ENCODE data around the gene BICDL2.
A peak's percentile ranks its signal among the peaks of the same experiment; 100 is the strongest.
"Not testable (repeated sequence)": the region's sequence is repeated elsewhere in the genome, so short reads cannot be mapped to it uniquely, and the experiment has no call there.

The BICDL2 gene

DNA sequence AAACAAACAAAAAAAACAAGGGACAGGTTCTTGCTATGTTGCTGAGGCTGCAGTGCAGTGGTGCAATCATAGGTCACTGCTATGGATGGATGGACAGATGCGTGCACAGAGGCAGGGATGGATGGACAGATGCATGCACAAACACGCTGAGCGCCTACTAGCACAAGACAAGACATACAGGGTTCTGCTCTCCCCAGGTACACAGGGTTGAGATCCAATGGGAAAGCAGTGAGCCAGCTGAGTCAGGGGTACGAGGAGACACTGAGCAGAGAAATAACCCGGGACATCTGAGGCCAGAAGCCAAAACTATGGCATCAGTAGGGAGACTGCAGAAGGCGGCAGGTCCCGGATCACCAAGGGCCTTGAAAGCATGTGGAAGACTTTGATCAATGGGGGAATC, 34.9 kb upstream of the BICDL2 start:
- no peak for TF ChIP-seq TRIM28 (IDR thresholded peaks at IDR 0.05; ENCODE audit: borderline replicate concordance, low read length)
- TF ChIP-seq ZNF558 (tag by site-specific recombination; IDR thresholded peaks at IDR 0.05) = no peak
- TF ChIP-seq SCRT2 (tag by site-specific recombination; IDR thresholded peaks at IDR 0.05) = no peak
- TF ChIP-seq, protein P1, sequence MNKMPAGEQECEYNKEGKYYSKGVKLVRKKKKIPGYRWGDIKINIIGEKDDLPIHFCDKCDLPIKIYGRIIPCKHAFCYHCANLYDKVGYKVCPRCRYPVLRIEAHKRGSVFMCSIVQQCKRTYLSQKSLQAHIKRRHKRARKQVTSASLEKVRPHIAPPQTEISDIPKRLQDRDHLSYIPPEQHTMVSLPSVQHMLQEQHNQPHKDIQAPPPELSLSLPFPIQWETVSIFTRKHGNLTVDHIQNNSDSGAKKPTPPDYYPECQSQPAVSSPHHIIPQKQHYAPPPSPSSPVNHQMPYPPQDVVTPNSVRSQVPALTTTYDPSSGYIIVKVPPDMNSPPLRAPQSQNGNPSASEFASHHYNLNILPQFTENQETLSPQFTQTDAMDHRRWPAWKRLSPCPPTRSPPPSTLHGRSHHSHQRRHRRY (tag by site-specific recombination; IDR thresholded peaks at IDR 0.05) = no peak
- no peak for TF ChIP-seq ZNF335 (tag by site-specific recombination; conservative IDR thresholded peaks at IDR 0.05)
- no peak for TF ChIP-seq ZNF140 (tag by site-specific recombination; IDR thresholded peaks at IDR 0.05)
- no peak for TF ChIP-seq TSHZ1 (tag by site-specific recombination; IDR thresholded peaks at IDR 0.05; ENCODE audit: borderline replicate concordance)
- no peak overlapping the region for H3K27ac ChIP-seq (ENCODE audit: extremely low read depth, low read depth, low read length)
- no peaks in the 10 kb centered on the region for H3K9me3 ChIP-seq (ENCODE audit: control insufficient read depth, insufficient read depth, low read depth, low read length)
- POLR2A ChIA-PET = no interaction called here
- no peak overlapping the region for H3K4me3 ChIP-seq (ENCODE audit: low read depth, low read length)
- H3K36me3 ChIP-seq (ENCODE audit: control insufficient read depth in 2 of 2, insufficient read depth in 1 of 2, low read length in 2 of 2) = no peaks in the 10 kb centered on the region
- no peaks in the 10 kb centered on the region for H3K4me1 ChIP-seq (ENCODE audit: control insufficient read depth, insufficient read depth, low read length)
- CTCF ChIA-PET = interaction anchor here (0.9 to 1.1 kb wide), 2 partner anchors 16 to 19 kb away, joined by 3 read pairs; no protein-coding TSS in a partner anchor

- H3K4me3 ChIP-seq (ENCODE audit: low read depth, low read length) = no peak overlapping the region
- no peaks in the 10 kb centered on the region for H3K4me1 ChIP-seq (ENCODE audit: control insufficient read depth, insufficient read depth, low read length)
- ChIA-PET CTCF (interaction anchor here (0.9 to 1.3 kb wide), 3 partner anchors 11 to 31 kb away, joined by 3 to 5 read pairs (median 3); no protein-coding TSS in a partner anchor), POLR2A (no interaction called here)
- H3K36me3 ChIP-seq (ENCODE audit: control insufficient read depth in 2 of 2, insufficient read depth in 1 of 2, low read length in 2 of 2) = no peaks in the 10 kb centered on the region
- no peak overlapping the region for H3K27ac ChIP-seq (ENCODE audit: extremely low read depth, low read depth, low read length)
- H3K9me3 ChIP-seq (ENCODE audit: control insufficient read depth, insufficient read depth, low read depth, low read length) = no peaks in the 10 kb centered on the region
- TF ChIP-seq ZIC2 (tag by site-specific recombination; IDR thresholded peaks at IDR 0.05) (0 out of 2 replicates have a peak, but pooled peaks have one; percentile 16), ZNF324 (tag by site-specific recombination; IDR thresholded peaks at IDR 0.05) (no peak)
Observed at GRCh38 chr16:3070608-3071111, 33.9 kb upstream of the BICDL2 start.

DNA sequence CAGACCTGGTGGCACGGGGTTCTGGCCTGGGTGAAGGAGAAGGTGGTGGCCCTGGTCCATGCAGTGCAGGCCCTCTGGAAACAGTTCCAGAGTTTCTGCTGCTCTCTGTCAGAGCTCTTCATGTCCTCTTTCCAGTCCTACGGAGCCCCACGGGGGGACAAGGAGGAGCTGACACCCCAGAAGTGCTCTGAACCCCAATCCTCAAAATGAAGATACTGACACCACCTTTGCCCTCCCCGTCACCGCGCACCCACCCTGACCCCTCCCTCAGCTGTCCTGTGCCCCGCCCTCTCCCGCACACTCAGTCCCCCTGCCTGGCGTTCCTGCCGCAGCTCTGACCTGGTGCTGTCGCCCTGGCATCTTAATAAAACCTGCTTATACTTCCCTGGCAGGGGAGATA, 32.4 kb upstream of the BICDL2 start:
- not testable (repeated sequence) for H3K4me1 ChIP-seq (ENCODE audit: control insufficient read depth, insufficient read depth, low read length); H3K4me3 ChIP-seq (ENCODE audit: low read depth, low read length); H3K9me3 ChIP-seq (ENCODE audit: control insufficient read depth, insufficient read depth, low read depth, low read length); H3K36me3 ChIP-seq (ENCODE audit: control insufficient read depth in 2 of 2, insufficient read depth in 1 of 2, low read length in 2 of 2); H3K27ac ChIP-seq (ENCODE audit: extremely low read depth, low read depth, low read length)
- CTCF ChIA-PET = interaction anchor here (0.8 to 0.9 kb wide), 2 partner anchors 10 to 41 kb away, joined by 4 read pairs; no protein-coding TSS in a partner anchor
- POLR2A ChIA-PET = interaction anchor here (0.9 kb wide), 1 partner anchor 10 kb away, joined by 3 read pairs; no protein-coding TSS in a partner anchor

DNA sequence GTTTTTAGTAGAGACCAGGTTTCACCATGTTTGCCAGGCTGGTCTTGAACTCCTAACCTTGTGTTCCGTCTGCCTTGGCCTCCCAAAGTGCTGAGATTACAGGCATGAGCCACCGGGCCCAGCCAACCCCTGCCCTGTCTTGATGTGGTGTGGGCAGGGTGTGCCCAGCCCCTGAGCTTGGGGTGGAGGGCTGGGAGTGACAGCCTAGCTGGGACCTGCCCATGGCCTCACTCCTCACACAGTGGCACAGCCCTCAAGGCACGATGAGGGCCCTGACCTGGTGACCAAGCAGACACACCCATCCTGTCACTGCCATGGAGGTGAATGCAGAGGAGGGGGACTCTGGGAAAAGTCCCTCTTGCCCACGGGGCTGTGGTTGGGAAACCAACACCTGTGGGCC, 31.7 kb upstream of the BICDL2 start:
- no peaks in the 10 kb centered on the region for H3K4me1 ChIP-seq (ENCODE audit: control insufficient read depth, insufficient read depth, low read length)
- CTCF ChIA-PET = no interaction called here
- POLR2A ChIA-PET = no interaction called here
- H3K36me3 ChIP-seq (ENCODE audit: control insufficient read depth in 2 of 2, insufficient read depth in 1 of 2, low read length in 2 of 2) = no peaks in the 10 kb centered on the region
- H3K27ac ChIP-seq (ENCODE audit: extremely low read depth, low read depth, low read length) = no peak overlapping the region
- no peaks in the 10 kb centered on the region for H3K9me3 ChIP-seq (ENCODE audit: control insufficient read depth, insufficient read depth, low read depth, low read length)
- no peak for TF ChIP-seq ZNF776 (tag by site-specific recombination; IDR thresholded peaks at IDR 0.05; ENCODE audit: borderline replicate concordance)
- TF ChIP-seq KLF1 (tag by site-specific recombination; IDR thresholded peaks at IDR 0.05) = peak; percentile 92
- peak; percentile 46; the same call in 1 of the 2 replicates for TF ChIP-seq KLF17 (tag by site-specific recombination; IDR thresholded peaks at IDR 0.05)
- no peak overlapping the region for H3K4me3 ChIP-seq (ENCODE audit: low read depth, low read length)

All from HEK293 (cell line).